ENCODE results near the gene IGHMBP2.

DNA sequence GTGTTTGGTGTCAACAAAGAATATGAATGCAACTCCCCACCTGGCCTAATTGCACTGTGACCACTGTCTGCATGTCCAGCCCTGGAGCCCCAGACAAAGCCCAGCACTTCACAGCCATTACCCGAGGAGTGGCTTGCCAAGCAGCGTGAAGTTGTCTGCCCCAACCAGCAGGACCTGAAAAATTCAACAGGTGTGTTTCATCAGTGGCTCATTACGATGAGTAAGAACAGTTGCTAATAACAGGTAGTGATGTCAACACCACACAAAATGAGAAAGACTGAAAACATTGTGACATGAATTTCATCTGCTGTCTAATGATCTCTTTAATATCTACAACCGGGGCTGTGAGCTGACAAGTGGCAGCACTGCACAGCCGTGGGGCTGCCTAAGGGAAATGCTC lies 10.4 kb upstream of the IGHMBP2 start:
- TF ChIP-seq, protein P1, sequence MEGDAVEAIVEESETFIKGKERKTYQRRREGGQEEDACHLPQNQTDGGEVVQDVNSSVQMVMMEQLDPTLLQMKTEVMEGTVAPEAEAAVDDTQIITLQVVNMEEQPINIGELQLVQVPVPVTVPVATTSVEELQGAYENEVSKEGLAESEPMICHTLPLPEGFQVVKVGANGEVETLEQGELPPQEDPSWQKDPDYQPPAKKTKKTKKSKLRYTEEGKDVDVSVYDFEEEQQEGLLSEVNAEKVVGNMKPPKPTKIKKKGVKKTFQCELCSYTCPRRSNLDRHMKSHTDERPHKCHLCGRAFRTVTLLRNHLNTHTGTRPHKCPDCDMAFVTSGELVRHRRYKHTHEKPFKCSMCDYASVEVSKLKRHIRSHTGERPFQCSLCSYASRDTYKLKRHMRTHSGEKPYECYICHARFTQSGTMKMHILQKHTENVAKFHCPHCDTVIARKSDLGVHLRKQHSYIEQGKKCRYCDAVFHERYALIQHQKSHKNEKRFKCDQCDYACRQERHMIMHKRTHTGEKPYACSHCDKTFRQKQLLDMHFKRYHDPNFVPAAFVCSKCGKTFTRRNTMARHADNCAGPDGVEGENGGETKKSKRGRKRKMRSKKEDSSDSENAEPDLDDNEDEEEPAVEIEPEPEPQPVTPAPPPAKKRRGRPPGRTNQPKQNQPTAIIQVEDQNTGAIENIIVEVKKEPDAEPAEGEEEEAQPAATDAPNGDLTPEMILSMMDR (conservative IDR thresholded peaks at IDR 0.05; ENCODE audit: low read length) = no peak
- no peak for TF ChIP-seq EZH2phosphoT487 (IDR thresholded peaks at IDR 0.05; ENCODE audit: borderline replicate concordance, low read depth, low read length)
